Activated CD8-positive, alpha-beta memory T cell treated with anti-CD3 and anti-CD28 coated beads for 1 hour (primary cell): ENCODE data around the gene NOP14.
"Not testable (repeated sequence)": the region's sequence is repeated elsewhere in the genome, so short reads cannot be mapped to it uniquely, and the experiment has no call there.

Experiments
- DNase-seq, 2 donors: peaks; one replicate each; pipeline ENCODE4 v3.0.0-alpha.2; 2020; ENCODE audit warnings: low read depth in 1 of 2; ENCODE audit errors: extremely low read depth in 1 of 2

The NOP14 gene

GRCh38 chr4:2962614-2963174, 512 bp downstream of the NOP14 start:
- no peak for DNase-seq

- DNase-seq = no peak
Measured at GRCh38 chr4:2961811-2962441, 1.3 kb downstream of the NOP14 start.

GRCh38 chr4:2961421-2961810, 1.8 kb downstream of the NOP14 start:
- DNase-seq = no peak

DNA sequence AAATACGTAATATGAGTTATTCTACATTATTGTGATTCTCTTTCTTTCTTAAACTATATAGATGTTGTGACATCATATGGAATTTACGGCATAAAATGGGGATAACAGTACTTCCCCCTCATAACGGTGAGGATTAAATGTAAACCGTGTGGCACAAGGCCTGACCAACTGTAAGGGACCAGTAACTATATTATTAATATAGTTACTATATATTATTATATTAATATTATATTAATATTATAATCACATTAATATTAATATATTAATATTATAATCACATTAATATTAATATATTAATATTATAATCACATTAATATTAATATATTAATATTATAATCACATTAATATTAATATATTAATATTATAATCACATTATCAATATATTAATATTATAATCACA, 2.8 kb downstream of the NOP14 start:
- DNase-seq = not testable (repeated sequence)

- no peak for DNase-seq
Measured at GRCh38 chr4:2958446-2958845, 4.8 kb downstream of the NOP14 start.

DNA sequence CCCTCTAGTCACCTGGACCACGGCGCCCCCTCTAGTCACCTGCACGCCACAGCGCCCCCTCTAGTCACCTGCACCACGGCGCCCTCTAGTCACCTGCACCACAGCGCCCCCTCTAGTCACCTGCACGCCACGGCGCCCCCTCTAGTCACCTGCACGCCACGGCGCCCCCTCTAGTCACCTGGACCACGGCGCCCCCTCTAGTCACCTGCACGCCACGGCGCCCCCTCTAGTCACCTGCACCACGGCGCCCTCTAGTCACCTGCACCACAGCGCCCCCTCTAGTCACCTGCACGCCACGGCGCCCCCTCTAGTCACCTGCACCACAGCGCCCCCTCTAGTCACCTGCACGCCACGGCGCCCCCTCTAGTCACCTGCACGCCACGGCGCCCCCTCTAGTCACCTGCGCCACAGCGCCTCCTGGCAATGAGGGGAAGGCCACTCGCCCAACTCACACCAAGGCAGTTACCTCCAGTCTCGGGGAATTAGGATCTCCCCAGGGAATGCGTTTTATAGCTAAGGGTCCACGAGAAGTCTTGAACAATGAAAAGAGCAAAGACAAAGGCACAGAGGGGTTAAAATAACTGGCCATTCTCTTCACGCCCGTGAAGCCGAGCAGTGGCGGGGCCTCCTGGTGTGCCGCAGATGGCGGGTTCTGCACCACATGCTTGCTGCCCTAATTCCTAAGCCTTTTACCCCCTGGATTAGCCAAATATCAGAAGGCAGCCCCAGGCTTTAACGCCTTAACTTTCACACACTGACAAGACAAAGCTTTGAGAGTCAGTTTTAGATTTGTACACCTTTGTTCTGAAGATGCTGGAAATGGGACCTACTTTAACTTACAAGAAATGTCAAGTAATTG, 7.8 kb downstream of the NOP14 start:
- not testable (repeated sequence) for DNase-seq

GRCh38 chr4:2954358-2955185, 8.6 kb downstream of the NOP14 start:
- no peak for DNase-seq

- no peak for DNase-seq
Measured at GRCh38 chr4:2953496-2953895, 9.7 kb downstream of the NOP14 start.

DNA sequence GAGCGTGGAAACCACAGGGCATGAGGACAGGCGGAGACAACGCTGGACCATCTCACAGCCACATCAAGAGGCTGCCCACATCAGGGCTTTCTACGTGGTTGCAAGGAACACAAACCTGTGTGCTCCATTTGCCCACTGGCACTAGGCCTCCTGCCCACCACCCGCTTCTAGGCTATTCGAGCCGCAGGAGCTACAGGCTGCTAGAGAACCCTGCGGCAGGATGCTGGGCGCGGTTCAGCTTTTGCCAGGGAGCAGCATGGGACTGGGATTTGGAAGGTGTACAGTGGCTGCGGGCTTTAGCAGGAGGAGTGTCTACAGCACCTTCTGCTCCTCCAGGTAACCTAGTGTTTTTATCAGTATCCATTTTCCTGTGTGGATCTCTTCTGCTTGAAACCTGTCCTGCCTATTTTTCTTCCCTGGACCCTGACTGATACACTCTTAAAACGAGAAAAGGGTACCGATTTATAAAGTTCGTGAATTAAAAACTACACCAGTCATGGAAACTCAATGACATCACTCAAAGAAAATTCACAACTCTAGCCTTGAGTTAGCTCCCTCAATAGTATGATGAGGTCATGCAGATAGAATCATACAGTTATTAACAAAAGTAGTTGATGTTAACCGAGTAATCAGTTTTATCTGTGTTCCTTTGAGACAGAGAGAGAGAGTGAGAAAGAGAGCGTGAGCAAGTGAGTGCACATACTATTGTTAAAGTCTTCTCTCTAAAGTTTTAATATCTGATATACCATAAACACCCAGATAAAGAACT, 12.8 kb downstream of the NOP14 start:
- no peak for DNase-seq

- DNase-seq = no peak
Measured at GRCh38 chr4:2949782-2950125, 13.5 kb downstream of the NOP14 start.

DNA sequence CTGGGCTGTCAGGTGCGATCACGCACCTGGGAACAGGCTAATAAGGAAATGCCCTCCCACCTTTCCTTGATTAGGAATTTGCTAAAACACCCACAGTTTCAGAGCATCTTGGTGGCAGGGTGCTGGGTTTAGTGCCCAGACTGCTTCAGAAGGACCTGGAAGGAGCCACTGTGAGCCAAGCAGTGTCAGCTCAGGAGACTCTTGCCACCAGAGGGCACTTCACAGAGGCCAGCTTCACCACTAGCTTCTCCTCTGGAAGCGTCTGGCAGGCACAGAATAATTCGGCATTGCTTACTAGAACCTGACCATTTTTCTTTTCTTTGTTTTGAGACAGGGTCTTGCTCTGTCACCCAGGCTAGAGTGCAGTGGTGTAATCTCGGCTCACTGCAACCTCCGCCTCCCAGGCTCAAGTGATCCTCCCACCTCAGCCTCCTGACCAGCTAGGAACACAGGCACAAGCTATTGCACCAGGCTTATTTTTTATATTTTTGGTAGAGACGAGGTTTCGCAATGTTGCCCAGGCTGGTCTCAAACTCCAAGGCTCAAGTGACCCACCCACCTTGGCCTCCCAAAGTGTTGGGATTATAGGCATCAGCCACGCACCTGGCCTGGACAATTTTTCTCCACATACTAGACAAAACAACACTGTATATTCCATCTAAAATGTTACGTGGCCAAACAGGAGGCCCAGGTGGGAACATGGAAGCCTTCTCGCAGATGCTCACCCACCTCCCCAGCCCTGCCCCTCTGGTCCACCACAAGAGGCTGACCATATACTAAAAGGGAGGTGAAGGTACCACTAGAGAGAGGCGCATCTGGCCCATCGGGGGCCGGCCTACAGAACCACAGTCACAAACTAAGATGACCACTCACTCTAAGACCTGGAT, 14.1 kb downstream of the NOP14 start:
- no peak for DNase-seq

DNA sequence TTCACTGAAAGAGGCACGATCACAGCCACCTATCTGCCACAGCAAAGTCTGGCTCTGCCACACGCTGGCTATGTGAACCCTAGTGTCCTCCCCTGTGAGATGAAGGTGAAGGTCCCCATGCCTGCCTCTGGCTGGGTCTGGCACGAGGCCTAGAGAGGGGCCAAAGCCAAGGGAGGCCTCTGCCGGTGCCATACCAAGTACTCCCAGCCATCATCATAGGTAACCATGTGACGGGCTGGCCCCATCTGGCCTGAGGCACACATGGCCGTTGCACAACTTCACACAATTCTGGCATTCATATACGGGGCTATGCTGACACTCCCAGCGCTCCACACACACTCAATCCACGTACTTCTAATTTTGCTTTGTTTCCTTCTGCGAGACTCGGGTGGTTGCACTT, 15.3 kb downstream of the NOP14 start:
- DNase-seq = no peak

DNA sequence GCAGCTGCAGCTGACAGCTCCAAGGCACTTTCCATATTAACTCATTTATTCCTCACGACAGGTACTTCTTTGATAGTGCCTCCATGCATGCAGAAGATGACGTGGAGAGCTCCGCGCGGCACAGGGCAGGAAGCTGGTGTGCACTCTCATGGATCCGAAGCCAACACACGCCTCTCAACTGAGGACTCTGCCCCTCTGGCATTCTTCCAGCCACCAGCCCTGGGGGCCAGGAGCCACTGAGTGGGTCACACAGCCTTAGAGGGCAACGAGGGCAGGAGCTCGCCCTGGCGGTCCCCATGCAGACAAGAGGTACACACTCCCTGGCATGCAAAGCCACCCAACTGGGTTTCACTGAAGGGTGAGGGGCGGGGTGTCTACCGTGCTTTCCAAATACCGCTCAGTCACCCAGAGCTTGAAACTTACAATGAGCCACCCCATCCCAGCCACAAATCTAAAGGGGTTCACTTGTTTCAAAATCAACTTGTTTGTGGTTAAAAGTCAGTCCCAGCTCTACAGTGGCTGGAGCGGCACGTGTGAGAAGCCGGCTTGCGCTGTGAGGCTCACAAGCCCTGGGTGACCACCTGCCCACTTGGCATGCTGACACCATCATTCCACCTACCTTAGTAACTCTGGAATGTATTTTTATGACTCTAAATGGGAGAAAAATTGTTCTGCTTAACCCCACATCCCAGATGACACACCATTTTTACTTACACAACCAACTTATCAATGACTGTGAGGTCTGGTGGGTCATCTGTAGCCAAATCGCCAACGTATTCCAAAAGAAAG, 16.2 kb downstream of the NOP14 start:
- no peak for DNase-seq

DNA sequence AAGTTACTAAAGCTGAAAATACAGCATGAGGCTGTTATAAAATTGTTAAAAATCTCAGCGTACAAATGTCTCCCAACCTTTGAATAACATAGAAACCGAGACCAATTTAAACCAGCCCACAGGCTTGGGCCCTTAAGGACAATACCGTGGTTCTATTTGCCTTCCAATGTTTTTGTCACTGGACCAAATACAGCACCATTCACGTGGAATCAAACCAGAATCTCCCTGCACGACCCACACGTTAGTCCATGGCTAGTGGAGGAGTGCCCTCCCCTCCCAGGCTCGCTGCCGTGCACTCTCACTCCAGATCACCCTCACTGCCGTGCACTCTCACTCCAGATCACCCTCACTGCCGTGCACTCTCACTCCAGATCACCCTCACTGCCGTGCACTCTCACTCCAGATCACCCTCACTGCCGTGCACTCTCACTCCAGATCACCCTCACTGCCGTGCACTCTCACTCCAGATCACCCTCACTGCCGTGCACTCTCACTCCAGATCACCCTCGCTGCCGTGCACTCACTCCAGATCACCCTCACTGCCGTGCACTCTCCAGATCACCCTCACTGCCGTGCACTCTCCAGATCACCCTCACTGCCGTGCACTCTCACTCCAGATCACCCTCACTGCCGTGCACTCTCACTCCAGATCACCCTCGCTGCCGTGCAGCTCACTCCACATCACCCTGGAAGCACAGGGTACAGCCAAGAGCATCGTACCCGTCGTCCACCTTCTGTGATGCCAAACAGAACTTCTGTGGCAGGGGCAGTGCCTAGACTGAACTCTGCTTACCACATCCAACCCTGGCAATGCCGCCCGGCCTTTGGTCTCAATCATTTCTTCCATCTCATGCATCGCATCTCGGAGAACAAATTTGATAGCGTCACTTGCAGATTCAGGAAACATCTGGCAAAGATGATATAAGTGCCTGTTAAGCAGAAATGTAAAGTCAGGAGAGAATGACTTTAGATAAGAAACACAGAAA, 17.3 kb downstream of the NOP14 start:
- not testable (repeated sequence) for DNase-seq

GRCh38 chr4:2944586-2945526, 18.4 kb downstream of the NOP14 start:
- DNase-seq = no peak

DNA sequence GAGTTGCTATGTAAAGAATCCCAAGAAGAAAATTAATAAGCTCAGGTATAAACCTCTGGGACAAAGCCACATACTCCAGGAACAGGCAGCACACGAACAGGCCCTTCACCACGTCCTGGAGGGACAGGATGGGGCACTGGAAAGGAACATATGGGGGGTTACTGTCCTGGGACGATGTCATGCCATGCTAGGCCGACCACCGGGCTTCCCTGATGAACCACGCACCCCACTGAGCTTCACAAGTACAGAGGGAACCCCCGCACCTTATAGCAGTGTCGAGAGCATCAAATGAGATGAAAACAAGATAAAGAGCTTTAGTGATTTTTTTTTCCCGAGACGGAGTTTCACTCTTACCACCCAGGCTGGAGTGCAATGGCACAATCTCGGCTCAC, 19.1 kb downstream of the NOP14 start:
- no peak for DNase-seq
